Liver (tissue), 9 donors: ENCODE results near the gene CRYGC. TPM values are rescaled to one million over a fixed set of nuclear protein-coding genes. Genes with fewer than 3 reads are reported as not detected.
"Not testable (repeated sequence)": the region's sequence is repeated elsewhere in the genome, so short reads cannot be mapped to it uniquely, and the experiment has no call there.

Experiments
- DNase-seq: peaks from one replicate; pipeline ENCODE4 v3.0.0-alpha.2; 2017; ENCODE audit warnings: low spot score
- H3K27ac ChIP-seq, 2 donors: one replicate each; pipeline ENCODE4 v1.7.0; 2013; ENCODE audit warnings: inconsistent platforms in 2 of 2, low read length in 2 of 2, control low read depth in 1 of 2, low read depth in 1 of 2, mild to moderate bottlenecking in 1 of 2
- H3K27me3 ChIP-seq, 4 donors: one replicate each; pipeline versions ENCODE4 v1.6.1 to v1.7.0; 2013; ENCODE audit warnings: low read length in 3 of 4, inconsistent platforms in 1 of 4, mild to moderate bottlenecking in 1 of 4, moderate library complexity in 1 of 4; ENCODE audit not compliant: control insufficient read depth in 4 of 4, insufficient read depth in 4 of 4
- H3K36me3 ChIP-seq, 4 donors: one replicate each; pipeline versions ENCODE4 v1.6.1 to v1.7.0; 2013; ENCODE audit warnings: low read length in 3 of 4, mild to moderate bottlenecking in 3 of 4, low read depth in 1 of 4, moderate library complexity in 1 of 4; ENCODE audit not compliant: control insufficient read depth in 4 of 4, insufficient read depth in 3 of 4
- H3K4me1 ChIP-seq, 4 donors: one replicate each; pipeline versions ENCODE4 v1.6.1 to v1.7.0; 2013; ENCODE audit warnings: low read length in 3 of 4, mild to moderate bottlenecking in 3 of 4, moderate library complexity in 1 of 4; ENCODE audit not compliant: control insufficient read depth in 4 of 4, insufficient read depth in 4 of 4
- H3K4me3 ChIP-seq, 3 donors: one replicate each; pipeline versions ENCODE4 v1.6.1 to v1.7.0; 2013; ENCODE audit warnings: low read length in 3 of 3, control low read depth in 1 of 3, low read depth in 1 of 3, mild to moderate bottlenecking in 1 of 3
- H3K9ac ChIP-seq, 2 donors: one replicate each; pipeline ENCODE4 v1.7.0; 2013; ENCODE audit warnings: low read length in 2 of 2, mild to moderate bottlenecking in 2 of 2, moderate library complexity in 2 of 2, control low read depth in 1 of 2, low read depth in 1 of 2
- H3K9me3 ChIP-seq, 4 donors: one replicate each; pipeline versions ENCODE4 v1.6.1 to v1.7.0; 2013; ENCODE audit warnings: low read length in 3 of 4; ENCODE audit not compliant: control insufficient read depth in 4 of 4
- EGR1 ChIP-seq, 2 donors: IDR thresholded peaks; 2 replicates each; pipeline ENCODE4 v1.6.1; 2016 to 2018; ENCODE audit warnings: antibody characterized with exemption in 2 of 2, low read depth in 2 of 2
- FOXA1 ChIP-seq: IDR thresholded peaks from 2 replicates; pipeline ENCODE4 v1.6.1; 2016; ENCODE audit warnings: antibody characterized with exemption
- FOXA2 ChIP-seq: IDR thresholded peaks from 2 replicates; pipeline ENCODE4 v1.6.1; 2016; ENCODE audit warnings: antibody characterized with exemption
- HNF4A ChIP-seq, 2 donors: conservative IDR thresholded peaks; 2 replicates each; pipeline ENCODE4 v1.6.1; 2016; ENCODE audit warnings: antibody characterized with exemption in 2 of 2, mild to moderate bottlenecking in 2 of 2
- HNF4G ChIP-seq: IDR thresholded peaks from 2 replicates; pipeline ENCODE4 v1.6.1; 2016; ENCODE audit warnings: antibody characterized with exemption
- NR2F2 ChIP-seq: IDR thresholded peaks from 2 replicates; pipeline ENCODE4 v1.6.1; 2016; ENCODE audit warnings: antibody characterized with exemption
- RAD21 ChIP-seq, 2 donors: IDR thresholded peaks; 2 replicates each; pipeline ENCODE4 v1.6.1; 2016; ENCODE audit warnings: antibody characterized with exemption in 2 of 2, mild to moderate bottlenecking in 2 of 2
- TAF1 ChIP-seq: conservative IDR thresholded peaks from 2 replicates; pipeline ENCODE4 v1.6.1; 2016; ENCODE audit warnings: antibody characterized with exemption, mild to moderate bottlenecking
- YY1 ChIP-seq: IDR thresholded peaks from 2 replicates; pipeline ENCODE4 v1.6.1; 2016; ENCODE audit warnings: antibody characterized with exemption, mild to moderate bottlenecking
- WGBS: extraction: QIAGEN DNeasy Blood & Tissue Kit; methylation state at CpG from one replicate; pipeline ENCODE4 v1.1.7; 2013; 5-methylcytosine and 5-hydroxymethylcytosine counted together
- polyA plus RNA-seq, 2 donors: library from polyadenylated mRNA; stranded (reverse) in 1 of 2; unstranded in 1 of 2; fragments of 200-250 nt in 1 of 2; fragments of >200 nt in 1 of 2; fragmentation: Nextera tagmentation in 1 of 2; extraction: Ambion mirVana in 1 of 2; gene quantifications; one replicate each; pipeline versions ENCODE4 v1.2.1 to v1.2.3, GENCODE V29; 2013 to 2015
- total RNA-seq, 2 donors: library from RNA; depleted of rRNA; stranded (reverse); fragments of >200 nt; gene quantifications; one replicate each; pipeline ENCODE4 v1.2.3, GENCODE V29; 2014
- TF ChIP-seq, protein P1 (sequence below): fragments of 150-350 bp; IDR thresholded peaks from 2 replicates; pipeline ENCODE4 v1.5.1; 2017; ENCODE audit warnings: improper control_type of control experiment, low read depth, low read length; ENCODE audit not compliant: missing input control
- TF ChIP-seq, protein P2 (sequence below): IDR thresholded peaks from 2 replicates; pipeline ENCODE4 v1.6.1; 2016; ENCODE audit warnings: antibody characterized with exemption
- TF ChIP-seq, protein P3 (sequence below): IDR thresholded peaks from 2 replicates; pipeline ENCODE4 v1.6.1; 2016; ENCODE audit warnings: antibody characterized with exemption
- donor health status: healthy.
- donor health status: healthy.
- donor health status: healthy.
- donor health status: healthy.
- donor health status: healthy.

Gene CRYGC
- total and polyA plus RNA-seq, 4 donors: not detected

GRCh38 chr2:208125251-208125650 is 4.4 kb downstream of the CRYGC start (continued):
- TF ChIP-seq FOXA2: no peak
- TF ChIP-seq, protein P1, sequence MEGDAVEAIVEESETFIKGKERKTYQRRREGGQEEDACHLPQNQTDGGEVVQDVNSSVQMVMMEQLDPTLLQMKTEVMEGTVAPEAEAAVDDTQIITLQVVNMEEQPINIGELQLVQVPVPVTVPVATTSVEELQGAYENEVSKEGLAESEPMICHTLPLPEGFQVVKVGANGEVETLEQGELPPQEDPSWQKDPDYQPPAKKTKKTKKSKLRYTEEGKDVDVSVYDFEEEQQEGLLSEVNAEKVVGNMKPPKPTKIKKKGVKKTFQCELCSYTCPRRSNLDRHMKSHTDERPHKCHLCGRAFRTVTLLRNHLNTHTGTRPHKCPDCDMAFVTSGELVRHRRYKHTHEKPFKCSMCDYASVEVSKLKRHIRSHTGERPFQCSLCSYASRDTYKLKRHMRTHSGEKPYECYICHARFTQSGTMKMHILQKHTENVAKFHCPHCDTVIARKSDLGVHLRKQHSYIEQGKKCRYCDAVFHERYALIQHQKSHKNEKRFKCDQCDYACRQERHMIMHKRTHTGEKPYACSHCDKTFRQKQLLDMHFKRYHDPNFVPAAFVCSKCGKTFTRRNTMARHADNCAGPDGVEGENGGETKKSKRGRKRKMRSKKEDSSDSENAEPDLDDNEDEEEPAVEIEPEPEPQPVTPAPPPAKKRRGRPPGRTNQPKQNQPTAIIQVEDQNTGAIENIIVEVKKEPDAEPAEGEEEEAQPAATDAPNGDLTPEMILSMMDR: no peak

DNA sequence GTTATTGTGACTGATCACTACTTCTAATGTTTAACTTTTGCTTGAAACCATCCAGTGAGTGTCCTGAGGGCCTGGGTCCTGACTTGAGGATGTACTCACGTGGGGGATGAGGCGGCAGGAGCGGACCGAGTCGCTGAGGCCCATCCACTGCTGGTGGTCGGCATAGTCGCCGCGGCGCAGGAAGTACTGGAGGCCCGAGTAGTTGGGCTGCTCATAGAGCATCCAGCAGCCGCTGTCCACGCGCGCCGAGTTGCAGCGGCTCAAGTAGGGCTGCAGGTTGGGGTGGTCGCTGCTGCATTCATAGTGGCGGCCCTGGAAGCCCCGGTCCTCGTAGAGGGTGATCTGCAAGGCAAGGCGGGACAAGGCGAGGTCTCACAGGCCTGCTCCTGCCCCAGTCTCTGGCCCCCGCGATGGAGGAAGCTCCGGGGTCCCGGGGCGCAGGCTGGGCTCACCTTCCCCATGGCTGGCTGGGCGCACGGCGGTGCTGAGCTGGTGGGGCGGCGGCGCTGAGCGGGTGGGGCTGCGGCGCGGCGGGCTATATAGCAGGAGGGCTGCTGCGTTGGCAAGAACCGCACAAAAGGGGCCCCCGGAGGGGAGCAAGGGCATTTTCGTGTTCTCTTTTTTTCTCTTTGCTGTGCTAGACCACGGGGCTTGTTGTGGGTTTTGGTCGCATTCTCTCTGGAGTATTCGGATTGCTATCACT is 5.5 kb downstream of the CRYGC start, which contains the start of gene CRYGD:
Gene CRYGD (minus strand): TSS at position 512 of the 703 bp plus-strand sequence. CDS start 51 bp downstream, at position 461.
- H3K4me1 ChIP-seq, H3K27me3 ChIP-seq, H3K27ac ChIP-seq, H3K36me3 ChIP-seq, H3K9me3 ChIP-seq, H3K9ac ChIP-seq: not testable (repeated sequence)
- peak; percentile 38 for DNase-seq
- peak within 1 kb of the TSS in 1 of 3 donors; percentile 11 for H3K4me3 ChIP-seq
- 19% methylated on average over 46 of the region's 46 CpGs for WGBS

GRCh38 chr2:208122248-208122647 is 7.4 kb downstream of the CRYGC start:
- H3K27ac ChIP-seq: no peak overlapping the region
- no peak overlapping the region for H3K9ac ChIP-seq
- H3K36me3 ChIP-seq: no peaks in the 10 kb centered on the region
- 87% methylated on average over 1 of the region's 1 CpG for WGBS
- H3K4me3 ChIP-seq: no peak overlapping the region
- H3K27me3 ChIP-seq: peaks cover 0 to 5% (median 0%) of the 10 kb centered on the region in 4 donors
- H3K9me3 ChIP-seq: no peaks in the 10 kb centered on the region
- no peak for DNase-seq
- TF ChIP-seq NR2F2 (no peak), HNF4A (conservative IDR thresholded peaks at IDR 0.05) (no peak)
- TF ChIP-seq, protein P2, sequence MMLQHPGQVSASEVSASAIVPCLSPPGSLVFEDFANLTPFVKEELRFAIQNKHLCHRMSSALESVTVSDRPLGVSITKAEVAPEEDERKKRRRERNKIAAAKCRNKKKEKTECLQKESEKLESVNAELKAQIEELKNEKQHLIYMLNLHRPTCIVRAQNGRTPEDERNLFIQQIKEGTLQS: no peak
- peaks cover 0 to 4% (median 0%) of the 10 kb centered on the region in 4 donors for H3K4me1 ChIP-seq

DNA sequence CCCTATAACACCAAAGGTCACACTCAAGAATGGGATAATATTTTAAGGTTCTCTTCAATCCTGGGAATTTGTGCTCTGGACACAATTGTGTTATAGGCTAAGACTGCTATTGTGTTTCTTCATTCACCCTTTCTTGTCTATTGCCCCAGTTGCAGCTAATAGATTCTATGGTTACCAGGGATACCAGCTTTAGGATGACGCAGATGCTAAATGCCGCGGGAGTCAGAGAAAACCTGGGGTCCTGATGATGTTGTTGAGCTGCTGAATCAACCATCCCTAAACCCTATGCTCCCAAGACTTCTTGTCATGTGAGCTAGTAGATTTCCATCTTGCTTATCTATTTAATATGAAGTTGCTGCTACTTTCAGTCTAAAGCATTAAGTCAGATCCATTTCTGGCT is 10.7 kb downstream of the CRYGC start:
- no peak for TF ChIP-seq EGR1 (IDR thresholded peaks at IDR 0.05; ENCODE audit: low read depth in 2 of 2)
- TF ChIP-seq, protein P2: no peak
- no peak for TF ChIP-seq RAD21 (IDR thresholded peaks at IDR 0.05)
- TF ChIP-seq FOXA1: no peak
- TF ChIP-seq FOXA2: no peak
- no peak for TF ChIP-seq YY1
- TF ChIP-seq HNF4G: no peak
- TF ChIP-seq TAF1: no peak
- TF ChIP-seq, protein P3, sequence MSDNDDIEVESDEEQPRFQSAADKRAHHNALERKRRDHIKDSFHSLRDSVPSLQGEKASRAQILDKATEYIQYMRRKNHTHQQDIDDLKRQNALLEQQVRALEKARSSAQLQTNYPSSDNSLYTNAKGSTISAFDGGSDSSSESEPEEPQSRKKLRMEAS: no peak
- DNase-seq: no peak
- Histone ChIP-seq H3K4me1 (no peaks in the 10 kb centered on the region), H3K9me3 (no peaks in the 10 kb centered on the region), H3K36me3 (no peaks in the 10 kb centered on the region), H3K9ac (no peak overlapping the region), H3K27me3 (peaks cover 0 to 4% (median 0%) of the 10 kb centered on the region in 4 donors), H3K27ac (no peak overlapping the region), H3K4me3 (no peak overlapping the region)
- over 99% methylated on average over 3 of the region's 3 CpGs for WGBS

DNA sequence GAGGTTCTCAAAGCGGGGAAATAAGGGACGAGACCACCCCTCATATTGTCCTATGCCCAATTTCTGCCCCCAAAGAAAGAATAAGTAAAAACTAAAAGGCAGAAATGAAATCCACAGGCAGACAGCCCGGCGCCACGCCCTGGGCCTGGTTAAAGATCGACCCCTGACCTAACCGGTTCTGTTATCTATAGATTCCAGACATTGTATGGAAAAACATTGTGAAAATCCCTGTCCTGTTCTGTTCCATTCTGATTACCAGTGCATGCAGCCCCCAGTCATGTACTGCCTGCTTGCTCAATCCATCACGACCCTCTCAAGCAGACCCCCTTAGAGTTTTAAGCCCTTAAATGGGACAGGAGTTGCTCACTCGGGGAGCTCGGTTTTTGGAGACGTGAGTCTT is 12.2 kb downstream of the CRYGC start:
- not testable (repeated sequence) for H3K27ac ChIP-seq, H3K36me3 ChIP-seq, H3K9me3 ChIP-seq, H3K9ac ChIP-seq, H3K4me3 ChIP-seq, H3K27me3 ChIP-seq, DNase-seq, H3K4me1 ChIP-seq
- WGBS: 91% methylated on average over 11 of the region's 11 CpGs
